A673 (cell line): ENCODE data around the gene TIAM1. TPM values are rescaled to one million over a fixed set of nuclear protein-coding genes. Genes with fewer than 3 reads are reported as not detected.

Source experiments
- BruUV-seq: library from RNA; stranded (reverse); fragments of 400-500 nt; replicated peaks from 2 replicates; lab custom pipeline; 2021; lab: Mats Ljungman, UMichigan
- CTCF ChIA-PET: fragments of 300-600 bp; sonication (Branson Sonifier 250); formaldehyde crosslinking; loops from one replicate; lab custom pipeline; 2022; ENCODE audit warnings: antibody characterized with exemption; lab: Charles Lee
- POLR2A ChIA-PET: fragments of 300-600 bp; sonication (Branson Sonifier 250); formaldehyde crosslinking; loops from one replicate; lab custom pipeline; 2022; ENCODE audit warnings: antibody characterized with exemption; ENCODE audit not compliant: low non-redundant PET; lab: Charles Lee
- DNase-seq: peaks from one replicate; pipeline ENCODE4 v3.0.0-alpha.2; 2015; ENCODE audit warnings: low spot score
- H3K27ac ChIP-seq: fragments of 200-600 bp; sonication (generic); 2 replicates; pipeline ENCODE4 v1.5.1; 2016; ENCODE audit warnings: mixed run types, low read depth, mild to moderate bottlenecking, mixed read lengths, antibody characterized with exemption, low read length; ENCODE audit not compliant: poor library complexity, severe bottlenecking
- H3K27me3 ChIP-seq: fragments of 200-600 bp; sonication (generic); replicated peaks from 2 replicates; pipeline ENCODE4 v1.6.1; 2017; ENCODE audit warnings: mixed run types, low read depth, mild to moderate bottlenecking, mixed read lengths, antibody characterized with exemption, low read length; ENCODE audit not compliant: insufficient read depth, poor library complexity
- H3K36me3 ChIP-seq: fragments of 200-600 bp; sonication (generic); 2 replicates; pipeline ENCODE4 v1.6.1; 2016; ENCODE audit warnings: mixed run types, mild to moderate bottlenecking, mixed read lengths, antibody characterized with exemption, low read length; ENCODE audit not compliant: insufficient read depth, poor library complexity, severe bottlenecking
- H3K4me1 ChIP-seq: fragments of 200-600 bp; sonication (generic); 2 replicates; pipeline ENCODE4 v1.6.1; 2017; ENCODE audit warnings: mixed run types, mild to moderate bottlenecking, mixed read lengths, antibody characterized with exemption, low read length; ENCODE audit not compliant: insufficient read depth, poor library complexity, severe bottlenecking
- H3K4me3 ChIP-seq: fragments of 200-600 bp; sonication (generic); 2 replicates; pipeline ENCODE4 v1.5.1; 2016; ENCODE audit warnings: low read depth, mixed run types, mild to moderate bottlenecking, mixed read lengths, low read length; ENCODE audit not compliant: poor library complexity, severe bottlenecking
- H3K9me3 ChIP-seq: fragments of 200-600 bp; sonication (generic); 2 replicates; pipeline ENCODE4 v1.6.1; 2016; ENCODE audit warnings: mixed run types, low read depth, mild to moderate bottlenecking, mixed read lengths, antibody characterized with exemption, low read length; ENCODE audit not compliant: poor library complexity, severe bottlenecking
- CTCF ChIP-seq: fragments of 300-800, 200-600 bp; sonication (generic); conservative IDR thresholded peaks from 2 replicates; pipeline ENCODE4 v1.5.1; 2017; ENCODE audit warnings: low read depth, mild to moderate bottlenecking, antibody characterized with exemption, low read length, moderate library complexity, mixed read lengths
- EZH2 ChIP-seq: fragments of 200-600 bp; sonication (generic); IDR thresholded peaks from 2 replicates; pipeline ENCODE4 v1.6.1; 2017; ENCODE audit warnings: borderline replicate concordance, low read depth, mild to moderate bottlenecking, mixed read lengths, antibody characterized with exemption, low read length; ENCODE audit not compliant: poor library complexity, severe bottlenecking
- intact Hi-C: fragments of 100-400 bp; cut with micrococcal nuclease; formaldehyde crosslinking; loops from one replicate; pipeline ENCODE4 v1.10.0; 2022; ENCODE audit not compliant: unreplicated experiment
- total RNA-seq: library from RNA; stranded (reverse); gene quantifications from 2 replicates; pipeline ENCODE4 v1.2.3, GENCODE V29; 2021

TIAM1 gene
- total RNA-seq, 1 experiment from 2014 or later = 9.6 TPM

- no peaks in the 10 kb centered on the region for H3K36me3 ChIP-seq
- no peak overlapping the region for H3K27ac ChIP-seq
- POLR2A ChIA-PET = no interaction called here
- BruUV-seq = no TSS peak
- intact Hi-C loops = no loop called here
- H3K9me3 ChIP-seq = peaks cover 4% of the 10 kb centered on the region
- H3K4me3 ChIP-seq = no peak overlapping the region
- no peak for DNase-seq
- H3K4me1 ChIP-seq = no peaks in the 10 kb centered on the region
- H3K27me3 ChIP-seq = no peaks in the 10 kb centered on the region
- CTCF ChIA-PET = interaction anchor here (0.6 kb wide), 1 partner anchor 328 kb away, joined by 9 read pairs; no protein-coding TSS in a partner anchor
- TF ChIP-seq EZH2 (no peak), CTCF (no peak)
Measured at GRCh38 chr21:31330144-31330483, 13.9 kb downstream of the TIAM1 start.

- Histone ChIP-seq H3K27me3 (no peaks in the 10 kb centered on the region), H3K27ac (no peak overlapping the region), H3K36me3 (no peaks in the 10 kb centered on the region), H3K4me3 (no peak overlapping the region), H3K9me3 (peaks cover 4% of the 10 kb centered on the region), H3K4me1 (no peaks in the 10 kb centered on the region)
- no peak for DNase-seq
- no TSS peak for BruUV-seq
- ChIA-PET POLR2A (no interaction called here), CTCF (interaction anchor here (0.6 kb wide), 1 partner anchor 329 kb away, joined by 9 read pairs; no protein-coding TSS in a partner anchor)
- no peak for TF ChIP-seq CTCF
- no peak for TF ChIP-seq EZH2
- intact Hi-C loops = no loop called here
Measured at GRCh38 chr21:31329456-31330143, 14.5 kb downstream of the TIAM1 start.

GRCh38 chr21:31326522-31327242 is 17.4 kb downstream of the TIAM1 start:
- ChIA-PET POLR2A (no interaction called here), CTCF (no interaction called here)
- Histone ChIP-seq H3K27me3 (no peaks in the 10 kb centered on the region), H3K4me3 (no peak overlapping the region), H3K4me1 (no peaks in the 10 kb centered on the region), H3K36me3 (no peaks in the 10 kb centered on the region), H3K9me3 (peaks cover 4% of the 10 kb centered on the region), H3K27ac (no peak overlapping the region)
- no peak for TF ChIP-seq EZH2
- no peak for TF ChIP-seq CTCF
- no TSS peak for BruUV-seq
- no peak for DNase-seq
- intact Hi-C loops = no loop called here
